Measurements from ENCODE around the gene TNFAIP2.

DNA sequence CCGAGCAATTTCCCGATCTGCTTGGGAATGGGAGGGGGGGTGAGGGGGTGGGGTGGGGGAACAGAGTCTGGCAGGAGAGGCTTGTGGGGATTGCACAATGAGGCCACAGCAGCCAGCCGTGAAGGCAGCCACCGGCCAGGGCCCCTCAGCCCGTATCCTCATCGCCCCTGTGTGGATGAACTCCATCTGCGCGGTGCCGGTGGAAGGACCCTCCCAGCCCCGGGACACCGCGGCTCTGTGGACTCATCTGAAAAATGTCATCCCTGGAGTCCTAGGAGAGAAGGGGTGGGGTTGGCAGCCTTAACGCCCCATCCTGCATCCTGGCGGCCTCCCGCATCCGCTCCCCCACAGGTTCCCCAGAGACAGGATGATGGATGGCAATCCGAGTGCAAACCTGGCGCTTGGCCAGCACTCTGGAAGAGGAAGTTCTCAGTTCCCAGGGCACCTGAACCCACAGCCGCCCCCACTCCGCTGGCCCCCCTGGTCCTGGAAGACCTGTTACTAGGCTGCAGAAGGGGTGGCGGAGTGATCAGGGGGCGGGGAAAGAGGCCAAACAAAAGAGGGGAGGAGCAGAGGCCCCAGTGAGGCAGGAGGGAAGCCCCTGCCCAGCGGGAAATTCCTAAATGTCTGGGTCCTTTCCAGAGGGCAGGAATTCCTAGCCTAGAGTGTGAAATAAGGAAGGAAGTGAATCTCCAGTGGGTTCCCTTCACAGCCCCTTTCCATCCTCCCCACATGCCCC is 1.2 kb upstream of the TNFAIP2 start:
- TF ChIP-seq RAD21 (IDR thresholded peaks at IDR 0.05) (no peak), FOXA1 (IDR thresholded peaks at IDR 0.05) (no peak), TAF1 (conservative IDR thresholded peaks at IDR 0.05) (no peak)
- TF ChIP-seq, protein P1, sequence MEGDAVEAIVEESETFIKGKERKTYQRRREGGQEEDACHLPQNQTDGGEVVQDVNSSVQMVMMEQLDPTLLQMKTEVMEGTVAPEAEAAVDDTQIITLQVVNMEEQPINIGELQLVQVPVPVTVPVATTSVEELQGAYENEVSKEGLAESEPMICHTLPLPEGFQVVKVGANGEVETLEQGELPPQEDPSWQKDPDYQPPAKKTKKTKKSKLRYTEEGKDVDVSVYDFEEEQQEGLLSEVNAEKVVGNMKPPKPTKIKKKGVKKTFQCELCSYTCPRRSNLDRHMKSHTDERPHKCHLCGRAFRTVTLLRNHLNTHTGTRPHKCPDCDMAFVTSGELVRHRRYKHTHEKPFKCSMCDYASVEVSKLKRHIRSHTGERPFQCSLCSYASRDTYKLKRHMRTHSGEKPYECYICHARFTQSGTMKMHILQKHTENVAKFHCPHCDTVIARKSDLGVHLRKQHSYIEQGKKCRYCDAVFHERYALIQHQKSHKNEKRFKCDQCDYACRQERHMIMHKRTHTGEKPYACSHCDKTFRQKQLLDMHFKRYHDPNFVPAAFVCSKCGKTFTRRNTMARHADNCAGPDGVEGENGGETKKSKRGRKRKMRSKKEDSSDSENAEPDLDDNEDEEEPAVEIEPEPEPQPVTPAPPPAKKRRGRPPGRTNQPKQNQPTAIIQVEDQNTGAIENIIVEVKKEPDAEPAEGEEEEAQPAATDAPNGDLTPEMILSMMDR (IDR thresholded peaks at IDR 0.05; ENCODE audit: low read depth, low read length, missing input control): no peak
- TF ChIP-seq, protein P2, sequence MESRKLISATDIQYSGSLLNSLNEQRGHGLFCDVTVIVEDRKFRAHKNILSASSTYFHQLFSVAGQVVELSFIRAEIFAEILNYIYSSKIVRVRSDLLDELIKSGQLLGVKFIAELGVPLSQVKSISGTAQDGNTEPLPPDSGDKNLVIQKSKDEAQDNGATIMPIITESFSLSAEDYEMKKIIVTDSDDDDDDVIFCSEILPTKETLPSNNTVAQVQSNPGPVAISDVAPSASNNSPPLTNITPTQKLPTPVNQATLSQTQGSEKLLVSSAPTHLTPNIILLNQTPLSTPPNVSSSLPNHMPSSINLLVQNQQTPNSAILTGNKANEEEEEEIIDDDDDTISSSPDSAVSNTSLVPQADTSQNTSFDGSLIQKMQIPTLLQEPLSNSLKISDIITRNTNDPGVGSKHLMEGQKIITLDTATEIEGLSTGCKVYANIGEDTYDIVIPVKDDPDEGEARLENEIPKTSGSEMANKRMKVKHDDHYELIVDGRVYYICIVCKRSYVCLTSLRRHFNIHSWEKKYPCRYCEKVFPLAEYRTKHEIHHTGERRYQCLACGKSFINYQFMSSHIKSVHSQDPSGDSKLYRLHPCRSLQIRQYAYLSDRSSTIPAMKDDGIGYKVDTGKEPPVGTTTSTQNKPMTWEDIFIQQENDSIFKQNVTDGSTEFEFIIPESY (IDR thresholded peaks at IDR 0.05): no peak
- TF ChIP-seq, protein P3, sequence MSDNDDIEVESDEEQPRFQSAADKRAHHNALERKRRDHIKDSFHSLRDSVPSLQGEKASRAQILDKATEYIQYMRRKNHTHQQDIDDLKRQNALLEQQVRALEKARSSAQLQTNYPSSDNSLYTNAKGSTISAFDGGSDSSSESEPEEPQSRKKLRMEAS (IDR thresholded peaks at IDR 0.05): no peak
- TF ChIP-seq, protein P4, sequence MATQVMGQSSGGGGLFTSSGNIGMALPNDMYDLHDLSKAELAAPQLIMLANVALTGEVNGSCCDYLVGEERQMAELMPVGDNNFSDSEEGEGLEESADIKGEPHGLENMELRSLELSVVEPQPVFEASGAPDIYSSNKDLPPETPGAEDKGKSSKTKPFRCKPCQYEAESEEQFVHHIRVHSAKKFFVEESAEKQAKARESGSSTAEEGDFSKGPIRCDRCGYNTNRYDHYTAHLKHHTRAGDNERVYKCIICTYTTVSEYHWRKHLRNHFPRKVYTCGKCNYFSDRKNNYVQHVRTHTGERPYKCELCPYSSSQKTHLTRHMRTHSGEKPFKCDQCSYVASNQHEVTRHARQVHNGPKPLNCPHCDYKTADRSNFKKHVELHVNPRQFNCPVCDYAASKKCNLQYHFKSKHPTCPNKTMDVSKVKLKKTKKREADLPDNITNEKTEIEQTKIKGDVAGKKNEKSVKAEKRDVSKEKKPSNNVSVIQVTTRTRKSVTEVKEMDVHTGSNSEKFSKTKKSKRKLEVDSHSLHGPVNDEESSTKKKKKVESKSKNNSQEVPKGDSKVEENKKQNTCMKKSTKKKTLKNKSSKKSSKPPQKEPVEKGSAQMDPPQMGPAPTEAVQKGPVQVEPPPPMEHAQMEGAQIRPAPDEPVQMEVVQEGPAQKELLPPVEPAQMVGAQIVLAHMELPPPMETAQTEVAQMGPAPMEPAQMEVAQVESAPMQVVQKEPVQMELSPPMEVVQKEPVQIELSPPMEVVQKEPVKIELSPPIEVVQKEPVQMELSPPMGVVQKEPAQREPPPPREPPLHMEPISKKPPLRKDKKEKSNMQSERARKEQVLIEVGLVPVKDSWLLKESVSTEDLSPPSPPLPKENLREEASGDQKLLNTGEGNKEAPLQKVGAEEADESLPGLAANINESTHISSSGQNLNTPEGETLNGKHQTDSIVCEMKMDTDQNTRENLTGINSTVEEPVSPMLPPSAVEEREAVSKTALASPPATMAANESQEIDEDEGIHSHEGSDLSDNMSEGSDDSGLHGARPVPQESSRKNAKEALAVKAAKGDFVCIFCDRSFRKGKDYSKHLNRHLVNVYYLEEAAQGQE (IDR thresholded peaks at IDR 0.05): no peak

All from liver (tissue), 3 donors.